HFFc6 (cell line): Measurements from ENCODE around the gene TEX2. TPM values are rescaled to one million over a fixed set of nuclear protein-coding genes. Genes with fewer than 3 reads are reported as not detected.

Experiments used
- DNase-seq: peaks from one replicate; pipeline ENCODE4 v3.0.0-alpha.2; 2018
- H3K27ac Mint-ChIP-seq: 2 replicates; pipeline ENCODE4 v1.8.0; 2020; ENCODE audit warnings: mild to moderate bottlenecking, mixed read lengths
- H3K27me3 Mint-ChIP-seq: 2 replicates; pipeline ENCODE4 v1.8.0; 2021; ENCODE audit warnings: mild to moderate bottlenecking, moderate library complexity, mixed read lengths; ENCODE audit not compliant: insufficient read depth
- H3K36me3 Mint-ChIP-seq: 2 replicates; pipeline ENCODE4 v1.8.0; 2021; ENCODE audit warnings: low read depth, mixed read lengths
- H3K4me1 Mint-ChIP-seq: 2 replicates; pipeline ENCODE4 v1.8.0; 2020; ENCODE audit warnings: low read depth, mixed read lengths
- H3K4me3 Mint-ChIP-seq: 2 replicates; pipeline ENCODE4 v1.8.0; 2020; ENCODE audit warnings: mild to moderate bottlenecking, moderate library complexity, mixed read lengths
- H3K9me3 Mint-ChIP-seq: 2 replicates; pipeline ENCODE4 v1.8.0; 2020; ENCODE audit warnings: mild to moderate bottlenecking, mixed read lengths
- total RNA-seq, 6 experiments: library from RNA; stranded (reverse); fragmentation: NEBNext Ultra II Directional; extraction: Animal tissue kit (Norgen Biotek cat#: 25700); gene quantifications; 2 replicates in 1 of 6; 3 replicates in 5 of 6; pipeline ENCODE4 v1.2.3, GENCODE V29; 2021
- TF ChIP-seq, protein P1 (sequence below): fragments of 200-600 bp; sonication (generic); IDR thresholded peaks from 2 replicates; pipeline ENCODE4 v1.5.0; 2021; ENCODE audit warnings: antibody characterized with exemption, mild to moderate bottlenecking

The TEX2 gene
- total RNA-seq, 6 experiments from 2014 or later, result 41.2 to 58.7 (median 44.4) TPM

GRCh38 chr17:64277831-64278562 is 14.9 kb upstream of the TEX2 start:
- Mint-ChIP-seq H3K27me3 (no peaks in the 10 kb centered on the region; the same call in 1 of the 2 replicates), H3K4me1 (peaks cover 18% of the 10 kb centered on the region), H3K4me3 (no peak overlapping the region), H3K27ac (no peak overlapping the region; the same call in 1 of the 2 replicates), H3K9me3 (no peaks in the 10 kb centered on the region), H3K36me3 (no peaks in the 10 kb centered on the region)
- no peak for DNase-seq
- TF ChIP-seq, protein P1, sequence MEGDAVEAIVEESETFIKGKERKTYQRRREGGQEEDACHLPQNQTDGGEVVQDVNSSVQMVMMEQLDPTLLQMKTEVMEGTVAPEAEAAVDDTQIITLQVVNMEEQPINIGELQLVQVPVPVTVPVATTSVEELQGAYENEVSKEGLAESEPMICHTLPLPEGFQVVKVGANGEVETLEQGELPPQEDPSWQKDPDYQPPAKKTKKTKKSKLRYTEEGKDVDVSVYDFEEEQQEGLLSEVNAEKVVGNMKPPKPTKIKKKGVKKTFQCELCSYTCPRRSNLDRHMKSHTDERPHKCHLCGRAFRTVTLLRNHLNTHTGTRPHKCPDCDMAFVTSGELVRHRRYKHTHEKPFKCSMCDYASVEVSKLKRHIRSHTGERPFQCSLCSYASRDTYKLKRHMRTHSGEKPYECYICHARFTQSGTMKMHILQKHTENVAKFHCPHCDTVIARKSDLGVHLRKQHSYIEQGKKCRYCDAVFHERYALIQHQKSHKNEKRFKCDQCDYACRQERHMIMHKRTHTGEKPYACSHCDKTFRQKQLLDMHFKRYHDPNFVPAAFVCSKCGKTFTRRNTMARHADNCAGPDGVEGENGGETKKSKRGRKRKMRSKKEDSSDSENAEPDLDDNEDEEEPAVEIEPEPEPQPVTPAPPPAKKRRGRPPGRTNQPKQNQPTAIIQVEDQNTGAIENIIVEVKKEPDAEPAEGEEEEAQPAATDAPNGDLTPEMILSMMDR, result no peak

DNA sequence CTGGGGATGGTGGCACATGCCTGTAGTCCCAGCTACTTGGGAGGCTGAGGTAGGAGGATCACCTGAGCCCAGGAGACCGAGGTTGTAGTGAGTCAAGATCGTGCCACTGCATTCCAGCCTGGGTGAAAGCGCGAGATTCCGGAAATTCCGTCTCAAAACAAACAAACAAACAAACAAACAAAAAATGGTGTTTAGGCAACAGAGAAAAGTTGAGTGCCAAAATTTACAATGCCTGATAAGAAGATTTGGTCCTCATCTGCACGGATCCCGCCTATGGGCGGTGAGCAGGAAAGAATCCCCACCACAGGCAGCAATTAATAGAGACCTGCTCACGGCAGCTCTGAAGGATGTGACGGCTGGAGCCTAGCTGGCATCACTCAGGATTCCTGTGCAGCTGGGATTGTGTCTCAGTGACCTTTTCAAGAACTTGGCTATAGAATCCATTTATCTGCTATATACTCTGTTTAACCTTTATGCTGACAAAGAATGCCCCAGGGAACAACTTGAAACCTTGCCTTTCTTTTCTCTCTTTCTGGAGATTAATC is 14.0 kb upstream of the TEX2 start:
- Mint-ChIP-seq H3K27me3 (no peaks in the 10 kb centered on the region; the same call in 1 of the 2 replicates), H3K4me3 (no peak overlapping the region), H3K9me3 (peaks cover 3% of the 10 kb centered on the region; the same call in 1 of the 2 replicates), H3K4me1 (peaks cover 18% of the 10 kb centered on the region), H3K36me3 (peaks cover 1% of the 10 kb centered on the region; the same call in 1 of the 2 replicates), H3K27ac (no peak overlapping the region)
- DNase-seq, result no peak
- TF ChIP-seq, protein P1, result no peak

- no peak for DNase-seq
- Mint-ChIP-seq H3K4me3 (no peak overlapping the region), H3K27me3 (peaks cover 3% of the 10 kb centered on the region), H3K9me3 (peaks cover 10% of the 10 kb centered on the region; the same call in 1 of the 2 replicates), H3K36me3 (peaks cover 8% of the 10 kb centered on the region; the same call in 1 of the 2 replicates), H3K4me1 (peaks cover 21% of the 10 kb centered on the region), H3K27ac (no peak overlapping the region)
- TF ChIP-seq, protein P1, result no peak
Observed at GRCh38 chr17:64275016-64275415, 12.0 kb upstream of the TEX2 start.

GRCh38 chr17:64273006-64273405 is 9.9 kb upstream of the TEX2 start:
- peaks cover 14% of the 10 kb centered on the region for H3K4me1 Mint-ChIP-seq
- H3K27me3 Mint-ChIP-seq, result peaks cover 14% of the 10 kb centered on the region
- DNase-seq, result no peak
- H3K36me3 Mint-ChIP-seq, result peaks cover 8% of the 10 kb centered on the region; the same call in 1 of the 2 replicates
- no peak overlapping the region for H3K27ac Mint-ChIP-seq
- TF ChIP-seq, protein P1, result no peak
- H3K9me3 Mint-ChIP-seq, result peaks cover 10% of the 10 kb centered on the region; the same call in 1 of the 2 replicates
- H3K4me3 Mint-ChIP-seq, result no peak overlapping the region

- TF ChIP-seq, protein P1, result no peak
- no peak for DNase-seq
- peaks cover 8% of the 10 kb centered on the region; the same call in 1 of the 2 replicates for H3K36me3 Mint-ChIP-seq
- no peak overlapping the region for H3K27ac Mint-ChIP-seq
- peaks cover 10% of the 10 kb centered on the region; the same call in 1 of the 2 replicates for H3K9me3 Mint-ChIP-seq
- peaks cover 14% of the 10 kb centered on the region; the same call in 1 of the 2 replicates for H3K4me1 Mint-ChIP-seq
- H3K27me3 Mint-ChIP-seq, result peaks cover 24% of the 10 kb centered on the region
- H3K4me3 Mint-ChIP-seq, result peak overlapping the region; percentile 7; the same call in 1 of the 2 replicates
Observed at GRCh38 chr17:64270885-64271284, 7.8 kb upstream of the TEX2 start.
